ENCODE results near the gene LRP6.

- TF ChIP-seq EZH2 (IDR thresholded peaks at IDR 0.05; ENCODE audit: low read length), result no peak
- TF ChIP-seq CTCF (optimal IDR thresholded peaks at IDR 0.05 in 1 of 3, IDR thresholded peaks at IDR 0.05 in 1 of 3, conservative IDR thresholded peaks at IDR 0.05 in 1 of 3; ENCODE audit: extremely low read depth in 1 of 3, insufficient read depth in 2 of 3, low read length in 3 of 3), result no peak
Observed at GRCh38 chr12:12219664-12220063, 47.2 kb downstream of the LRP6 start.
